SK-N-MC (cell line): ENCODE results near the gene NR2C2.

ENCODE experiments used
- EZH2 ChIP-seq: fragments of 200-600 bp; sonication (generic); IDR thresholded peaks from one replicate; pipeline ENCODE4 v1.6.1; 2017; ENCODE audit warnings: antibody characterized with exemption
- FOXP2 ChIP-seq: optimal IDR thresholded peaks from 2 replicates; pipeline ENCODE3; 2011; ENCODE audit warnings: mild to moderate bottlenecking, moderate library complexity; ENCODE audit not compliant: insufficient read depth; ENCODE audit errors: extremely low read length, control extremely low read depth
- POLR2AphosphoS5 ChIP-seq: IDR thresholded peaks from 2 replicates; pipeline ENCODE4 v1.6.1; 2012; ENCODE audit warnings: mild to moderate bottlenecking, low read depth, low read length, borderline replicate concordance

DNA sequence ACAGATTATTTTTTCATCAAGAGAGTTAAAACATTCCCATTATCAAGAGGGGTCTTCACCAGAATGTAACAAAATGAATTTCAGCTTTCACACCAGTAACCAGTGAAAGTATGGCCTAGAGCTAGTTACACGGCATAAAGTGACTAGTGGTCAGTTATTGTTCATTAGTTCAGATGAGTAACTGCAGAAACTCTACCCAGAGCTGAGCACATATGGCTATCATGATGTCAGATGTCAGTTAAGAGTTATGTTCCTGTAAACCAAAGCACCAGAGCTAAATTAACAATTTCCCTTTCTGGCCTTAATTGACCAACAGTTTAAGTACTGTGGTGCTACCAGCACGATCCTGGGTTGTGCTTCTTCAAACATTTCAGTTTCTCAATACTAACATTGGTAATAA is 124.3 kb downstream of the NR2C2 start:
- no peak for TF ChIP-seq POLR2AphosphoS5
- TF ChIP-seq EZH2: no peak
- no peak for TF ChIP-seq FOXP2
